Chondrocyte (in vitro differentiated cells): ENCODE measurements around the gene SPATA2. TPM values are rescaled to one million over a fixed set of nuclear protein-coding genes. Genes with fewer than 3 reads are reported as not detected.

Experiments used
- DNase-seq: peaks from one replicate; pipeline ENCODE4 v3.0.0; 2021; ENCODE audit warnings: mixed read lengths, low spot score
- H3K27ac Mint-ChIP-seq: one replicate; pipeline ENCODE4 v1.8.0; 2021; ENCODE audit warnings: mild to moderate bottlenecking, moderate library complexity, mixed read lengths; ENCODE audit not compliant: unreplicated experiment
- H3K27me3 Mint-ChIP-seq: 2 replicates; pipeline ENCODE4 v1.8.0; 2021; ENCODE audit warnings: low read depth, mixed read lengths
- H3K36me3 Mint-ChIP-seq: 2 replicates; pipeline ENCODE4 v1.8.0; 2021; ENCODE audit warnings: low read depth, mixed read lengths
- H3K4me1 Mint-ChIP-seq: 2 replicates; pipeline ENCODE4 v1.8.0; 2021; ENCODE audit warnings: low read depth, mild to moderate bottlenecking, mixed read lengths
- H3K4me3 Mint-ChIP-seq: one replicate; pipeline ENCODE4 v1.8.0; 2021; ENCODE audit warnings: mild to moderate bottlenecking, moderate library complexity, mixed read lengths; ENCODE audit not compliant: unreplicated experiment
- H3K9me3 Mint-ChIP-seq: 2 replicates; pipeline ENCODE4 v1.8.0; 2021; ENCODE audit warnings: low read depth, mixed read lengths
- CTCF ChIP-seq: fragments of 200-600 bp; sonication (generic); IDR thresholded peaks from 2 replicates; pipeline ENCODE4 v1.5.0; 2021; ENCODE audit warnings: antibody characterized with exemption, mild to moderate bottlenecking, moderate library complexity
- total RNA-seq: library from RNA; stranded (reverse); gene quantifications from 3 replicates; pipeline ENCODE4 v1.2.1, GENCODE V29; 2021

The SPATA2 gene
- total RNA-seq, 1 donor from 2014 or later = 5.6 TPM

- peaks cover 56% of the 10 kb centered on the region for H3K4me1 Mint-ChIP-seq
Measured at GRCh38 chr20:49870261-49870660, 45.1 kb downstream of the SPATA2 start.

GRCh38 chr20:49868964-49869363, 46.4 kb downstream of the SPATA2 start:
- DNase-seq = no peak
- peaks cover 7% of the 10 kb centered on the region for H3K36me3 Mint-ChIP-seq
- H3K27me3 Mint-ChIP-seq = no peaks in the 10 kb centered on the region
- H3K4me1 Mint-ChIP-seq = peaks cover 50% of the 10 kb centered on the region
- no peak overlapping the region for H3K4me3 Mint-ChIP-seq
- peak overlapping the region; percentile 61 for H3K27ac Mint-ChIP-seq
- H3K9me3 Mint-ChIP-seq = no peaks in the 10 kb centered on the region
- no peak for TF ChIP-seq CTCF

More at GRCh38 chr20:49870261-49870660, 45.1 kb downstream of the SPATA2 start:
- no peak overlapping the region for H3K4me3 Mint-ChIP-seq
- no peaks in the 10 kb centered on the region for H3K9me3 Mint-ChIP-seq
- DNase-seq = no peak
- H3K27ac Mint-ChIP-seq = peak overlapping the region; percentile 42
- peaks cover 5% of the 10 kb centered on the region for H3K36me3 Mint-ChIP-seq
- TF ChIP-seq CTCF = no peak
- no peaks in the 10 kb centered on the region for H3K27me3 Mint-ChIP-seq

- peak overlapping the region; percentile 56 for H3K27ac Mint-ChIP-seq
- H3K9me3 Mint-ChIP-seq = no peaks in the 10 kb centered on the region
- peaks cover 50% of the 10 kb centered on the region for H3K4me1 Mint-ChIP-seq
- TF ChIP-seq CTCF = no peak
- no peak overlapping the region for H3K4me3 Mint-ChIP-seq
- DNase-seq = no peak
- H3K27me3 Mint-ChIP-seq = no peaks in the 10 kb centered on the region
- H3K36me3 Mint-ChIP-seq = peaks cover 7% of the 10 kb centered on the region
Measured at GRCh38 chr20:49868538-49868937, 46.8 kb downstream of the SPATA2 start.

- Mint-ChIP-seq H3K27me3 (no peaks in the 10 kb centered on the region), H3K4me1 (peaks cover 50% of the 10 kb centered on the region), H3K4me3 (no peak overlapping the region), H3K27ac (peak overlapping the region; percentile 56), H3K36me3 (peaks cover 5% of the 10 kb centered on the region), H3K9me3 (no peaks in the 10 kb centered on the region)
- TF ChIP-seq CTCF = no peak
- no peak for DNase-seq
Measured at GRCh38 chr20:49867453-49868215, 47.7 kb downstream of the SPATA2 start.

GRCh38 chr20:49866051-49866450, 49.3 kb downstream of the SPATA2 start:
- Mint-ChIP-seq H3K9me3 (no peaks in the 10 kb centered on the region), H3K4me1 (peaks cover 50% of the 10 kb centered on the region), H3K27ac (peak overlapping the region; percentile 51), H3K27me3 (no peaks in the 10 kb centered on the region), H3K4me3 (no peak overlapping the region), H3K36me3 (peaks cover 5% of the 10 kb centered on the region)
- TF ChIP-seq CTCF = no peak
- no peak for DNase-seq
